HepG2 (cell line): Measurements from ENCODE around the gene TUFM. TPM values are rescaled to one million over a fixed set of nuclear protein-coding genes. Genes with fewer than 3 reads are reported as not detected.
A peak's percentile ranks its signal among the peaks of the same experiment; 100 is the strongest.

Experiments used
- AGO1 ChIP-seq: fragments of 200-400 bp; formaldehyde crosslinking; IDR thresholded peaks from 2 replicates; pipeline ENCODE4 v1.6.1; 2017; ENCODE audit warnings: mild to moderate bottlenecking, low read depth, low read length, moderate library complexity; ENCODE audit not compliant: poor library complexity, severe bottlenecking
- CEBPB ChIP-seq: IDR thresholded peaks from 2 replicates; pipeline ENCODE4 v1.6.1; 2011; ENCODE audit warnings: low read depth, low read length, improper control_type of control experiment, borderline replicate concordance
- GPN1 ChIP-seq: sonication (generic); formaldehyde crosslinking; IDR thresholded peaks from 2 replicates; pipeline ENCODE4 v1.5.1; 2020; ENCODE audit warnings: missing genetic modification reagents, borderline replicate concordance
- HNF4G ChIP-seq, 2 experiments: sonication (generic) in 1 of 2; formaldehyde crosslinking in 1 of 2; IDR thresholded peaks; 2 replicates each; pipeline versions ENCODE4 v1.4.0 to v1.6.1; 2011 to 2020; ENCODE audit warnings: borderline replicate concordance in 2 of 2, low read depth in 2 of 2, mild to moderate bottlenecking in 2 of 2, low read length in 1 of 2, missing genetic modification reagents in 1 of 2, moderate library complexity in 1 of 2
- PHF20 ChIP-seq: sonication (generic); formaldehyde crosslinking; IDR thresholded peaks from 2 replicates; pipeline ENCODE4 v1.5.0; 2020; ENCODE audit warnings: mild to moderate bottlenecking, missing genetic modification reagents
- PPARG ChIP-seq: conservative IDR thresholded peaks from 2 replicates; pipeline ENCODE4 v1.6.1; 2016; ENCODE audit warnings: missing biosample characterization, missing genetic modification reagents
- RBFOX2 ChIP-seq: fragments of 200-400 bp; formaldehyde crosslinking; IDR thresholded peaks from 2 replicates; pipeline ENCODE4 v1.6.1; 2017; ENCODE audit warnings: low read depth, mild to moderate bottlenecking, low read length
- ZIK1 ChIP-seq: sonication (generic); formaldehyde crosslinking; IDR thresholded peaks from 2 replicates; pipeline ENCODE4 v1.5.0; 2020; ENCODE audit warnings: mild to moderate bottlenecking, low read depth, missing genetic modification reagents, borderline replicate concordance
- ZNF317 ChIP-seq: sonication (generic); formaldehyde crosslinking; IDR thresholded peaks from 2 replicates; pipeline ENCODE4 v1.5.0; 2020; ENCODE audit warnings: mild to moderate bottlenecking, missing genetic modification reagents
- ZNF432 ChIP-seq: sonication (generic); formaldehyde crosslinking; IDR thresholded peaks from 2 replicates; pipeline ENCODE4 v1.5.0; 2020; ENCODE audit warnings: missing genetic modification reagents, mild to moderate bottlenecking, borderline replicate concordance
- ZNF768 ChIP-seq: sonication (generic); formaldehyde crosslinking; IDR thresholded peaks from 2 replicates; pipeline ENCODE4 v1.4.0; 2020; ENCODE audit warnings: missing genetic modification reagents
- ZNF775 ChIP-seq: sonication (generic); formaldehyde crosslinking; IDR thresholded peaks from 2 replicates; pipeline ENCODE4 v1.4.0; 2020; ENCODE audit warnings: missing genetic modification reagents, mild to moderate bottlenecking, moderate library complexity, borderline replicate concordance
- polyA plus RNA-seq, 8 experiments: library from polyadenylated mRNA; depleted of rRNA in 3 of 8; stranded (reverse) in 7 of 8; unstranded in 1 of 8; fragments of >200 nt; fragmentation: Illumina TruSeq in 4 of 8; extraction: Trizol in 4 of 8; gene quantifications; 2 replicates each; pipeline versions ENCODE4 v1.2.1 to v1.2.3, GENCODE V29; 2011 to 2016; ENCODE audit warnings: low read depth in 4 of 8, missing spikeins in 1 of 8, mixed read lengths in 1 of 8; ENCODE audit not compliant: insufficient read depth in 1 of 8
- total RNA-seq, 5 experiments: library from RNA; depleted of rRNA; stranded (reverse); fragments of >200 nt; fragmentation: Illumina TruSeq; extraction: Trizol; gene quantifications; 2 replicates each; pipeline ENCODE4 v1.2.3, GENCODE V29; 2016; ENCODE audit warnings: low read depth in 1 of 5
- TF ChIP-seq, protein P1 (sequence below): sonication (generic); formaldehyde crosslinking; IDR thresholded peaks from 2 replicates; pipeline ENCODE4 v1.4.0; 2020; ENCODE audit warnings: missing genetic modification reagents
- TF ChIP-seq, protein P2 (sequence below): IDR thresholded peaks from 2 replicates; pipeline ENCODE4 v1.6.1; 2016; ENCODE audit warnings: mild to moderate bottlenecking
- TF ChIP-seq, protein P3 (sequence below): sonication (generic); formaldehyde crosslinking; IDR thresholded peaks from 2 replicates; pipeline ENCODE4 v1.4.0; 2020; ENCODE audit warnings: mild to moderate bottlenecking, missing genetic modification reagents
- TF ChIP-seq, protein P4 (sequence below): sonication (generic); formaldehyde crosslinking; IDR thresholded peaks from 2 replicates; pipeline ENCODE4 v1.5.0; 2020; ENCODE audit warnings: mild to moderate bottlenecking, missing genetic modification reagents, borderline replicate concordance

Gene TUFM
- total and polyA plus RNA-seq, 2 of the 13 experiments (the other 11 are each of a cell fraction or from before 2014, with no cell fraction given) = 206 to 298 TPM

DNA sequence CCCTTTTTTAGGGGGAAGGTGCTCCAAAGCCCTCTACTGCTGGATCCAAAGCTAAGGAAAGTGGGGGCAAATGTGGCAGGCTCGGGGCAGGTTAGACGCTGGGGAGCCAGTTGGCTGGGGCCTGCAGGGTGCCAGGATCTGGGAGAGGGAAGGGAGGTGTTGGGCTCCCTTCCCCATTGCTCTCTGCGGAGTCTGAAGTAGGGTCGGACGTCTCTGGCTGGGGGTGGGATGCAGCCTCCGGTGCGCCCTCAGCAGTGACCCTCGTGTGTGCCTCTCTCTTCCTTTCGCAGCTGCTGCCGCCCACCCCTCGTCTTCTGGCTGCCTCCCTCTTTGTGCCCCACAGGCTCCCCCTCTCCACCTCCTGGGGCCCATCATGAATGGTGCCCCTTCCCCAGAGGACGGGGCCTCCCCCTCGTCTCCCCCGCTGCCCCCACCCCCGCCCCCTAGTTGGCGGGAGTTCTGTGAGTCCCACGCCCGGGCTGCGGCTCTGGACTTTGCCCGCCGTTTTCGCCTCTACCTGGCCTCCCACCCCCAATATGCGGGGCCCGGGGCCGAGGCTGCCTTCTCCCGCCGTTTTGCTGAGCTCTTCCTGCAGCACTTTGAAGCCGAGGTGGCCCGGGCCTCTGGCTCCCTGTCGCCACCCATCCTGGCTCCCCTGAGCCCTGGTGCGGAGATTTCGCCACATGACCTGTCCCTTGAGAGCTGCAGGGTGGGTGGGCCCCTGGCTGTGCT, 19.7 kb upstream of the TUFM start (continued):
- TF ChIP-seq, protein P1, sequence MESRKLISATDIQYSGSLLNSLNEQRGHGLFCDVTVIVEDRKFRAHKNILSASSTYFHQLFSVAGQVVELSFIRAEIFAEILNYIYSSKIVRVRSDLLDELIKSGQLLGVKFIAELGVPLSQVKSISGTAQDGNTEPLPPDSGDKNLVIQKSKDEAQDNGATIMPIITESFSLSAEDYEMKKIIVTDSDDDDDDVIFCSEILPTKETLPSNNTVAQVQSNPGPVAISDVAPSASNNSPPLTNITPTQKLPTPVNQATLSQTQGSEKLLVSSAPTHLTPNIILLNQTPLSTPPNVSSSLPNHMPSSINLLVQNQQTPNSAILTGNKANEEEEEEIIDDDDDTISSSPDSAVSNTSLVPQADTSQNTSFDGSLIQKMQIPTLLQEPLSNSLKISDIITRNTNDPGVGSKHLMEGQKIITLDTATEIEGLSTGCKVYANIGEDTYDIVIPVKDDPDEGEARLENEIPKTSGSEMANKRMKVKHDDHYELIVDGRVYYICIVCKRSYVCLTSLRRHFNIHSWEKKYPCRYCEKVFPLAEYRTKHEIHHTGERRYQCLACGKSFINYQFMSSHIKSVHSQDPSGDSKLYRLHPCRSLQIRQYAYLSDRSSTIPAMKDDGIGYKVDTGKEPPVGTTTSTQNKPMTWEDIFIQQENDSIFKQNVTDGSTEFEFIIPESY (CRISPR knock-in tag) = no peak
- TF ChIP-seq AGO1 (peak; percentile 21), PPARG (CRISPR knock-in tag) (no peak), ZNF432 (CRISPR knock-in tag) (no peak), ZIK1 (CRISPR knock-in tag) (peak; percentile 52; the same call in 1 of the 2 replicates), GPN1 (CRISPR knock-in tag) (no peak), HNF4G (IDR thresholded peaks at IDR 0.05; ENCODE audit: borderline replicate concordance, low read depth, low read length) (peak; percentile 78; the same call in 1 of the 2 replicates), HNF4G (CRISPR knock-in tag; IDR thresholded peaks at IDR 0.05; ENCODE audit: borderline replicate concordance, low read depth) (no peak), ZNF317 (CRISPR knock-in tag) (no peak), RBFOX2 (peak; percentile 76), ZNF775 (no peak), PHF20 (0 out of 2 replicates have a peak, but pooled peaks have one; percentile 40), ZNF768 (peak; percentile 31; the same call in 1 of the 2 replicates), CEBPB (no peak)
- TF ChIP-seq, protein P2, sequence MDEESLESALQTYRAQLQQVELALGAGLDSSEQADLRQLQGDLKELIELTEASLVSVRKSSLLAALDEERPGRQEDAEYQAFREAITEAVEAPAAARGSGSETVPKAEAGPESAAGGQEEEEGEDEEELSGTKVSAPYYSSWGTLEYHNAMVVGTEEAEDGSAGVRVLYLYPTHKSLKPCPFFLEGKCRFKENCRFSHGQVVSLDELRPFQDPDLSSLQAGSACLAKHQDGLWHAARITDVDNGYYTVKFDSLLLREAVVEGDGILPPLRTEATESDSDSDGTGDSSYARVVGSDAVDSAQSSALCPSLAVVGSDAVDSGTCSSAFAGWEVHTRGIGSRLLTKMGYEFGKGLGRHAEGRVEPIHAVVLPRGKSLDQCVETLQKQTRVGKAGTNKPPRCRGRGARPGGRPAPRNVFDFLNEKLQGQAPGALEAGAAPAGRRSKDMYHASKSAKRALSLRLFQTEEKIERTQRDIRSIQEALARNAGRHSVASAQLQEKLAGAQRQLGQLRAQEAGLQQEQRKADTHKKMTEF (CRISPR knock-in tag) = peak; percentile 42
- TF ChIP-seq, protein P3, sequence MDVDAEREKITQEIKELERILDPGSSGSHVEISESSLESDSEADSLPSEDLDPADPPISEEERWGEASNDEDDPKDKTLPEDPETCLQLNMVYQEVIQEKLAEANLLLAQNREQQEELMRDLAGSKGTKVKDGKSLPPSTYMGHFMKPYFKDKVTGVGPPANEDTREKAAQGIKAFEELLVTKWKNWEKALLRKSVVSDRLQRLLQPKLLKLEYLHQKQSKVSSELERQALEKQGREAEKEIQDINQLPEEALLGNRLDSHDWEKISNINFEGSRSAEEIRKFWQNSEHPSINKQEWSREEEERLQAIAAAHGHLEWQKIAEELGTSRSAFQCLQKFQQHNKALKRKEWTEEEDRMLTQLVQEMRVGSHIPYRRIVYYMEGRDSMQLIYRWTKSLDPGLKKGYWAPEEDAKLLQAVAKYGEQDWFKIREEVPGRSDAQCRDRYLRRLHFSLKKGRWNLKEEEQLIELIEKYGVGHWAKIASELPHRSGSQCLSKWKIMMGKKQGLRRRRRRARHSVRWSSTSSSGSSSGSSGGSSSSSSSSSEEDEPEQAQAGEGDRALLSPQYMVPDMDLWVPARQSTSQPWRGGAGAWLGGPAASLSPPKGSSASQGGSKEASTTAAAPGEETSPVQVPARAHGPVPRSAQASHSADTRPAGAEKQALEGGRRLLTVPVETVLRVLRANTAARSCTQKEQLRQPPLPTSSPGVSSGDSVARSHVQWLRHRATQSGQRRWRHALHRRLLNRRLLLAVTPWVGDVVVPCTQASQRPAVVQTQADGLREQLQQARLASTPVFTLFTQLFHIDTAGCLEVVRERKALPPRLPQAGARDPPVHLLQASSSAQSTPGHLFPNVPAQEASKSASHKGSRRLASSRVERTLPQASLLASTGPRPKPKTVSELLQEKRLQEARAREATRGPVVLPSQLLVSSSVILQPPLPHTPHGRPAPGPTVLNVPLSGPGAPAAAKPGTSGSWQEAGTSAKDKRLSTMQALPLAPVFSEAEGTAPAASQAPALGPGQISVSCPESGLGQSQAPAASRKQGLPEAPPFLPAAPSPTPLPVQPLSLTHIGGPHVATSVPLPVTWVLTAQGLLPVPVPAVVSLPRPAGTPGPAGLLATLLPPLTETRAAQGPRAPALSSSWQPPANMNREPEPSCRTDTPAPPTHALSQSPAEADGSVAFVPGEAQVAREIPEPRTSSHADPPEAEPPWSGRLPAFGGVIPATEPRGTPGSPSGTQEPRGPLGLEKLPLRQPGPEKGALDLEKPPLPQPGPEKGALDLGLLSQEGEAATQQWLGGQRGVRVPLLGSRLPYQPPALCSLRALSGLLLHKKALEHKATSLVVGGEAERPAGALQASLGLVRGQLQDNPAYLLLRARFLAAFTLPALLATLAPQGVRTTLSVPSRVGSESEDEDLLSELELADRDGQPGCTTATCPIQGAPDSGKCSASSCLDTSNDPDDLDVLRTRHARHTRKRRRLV (CRISPR knock-in tag) = no peak
- TF ChIP-seq, protein P4, sequence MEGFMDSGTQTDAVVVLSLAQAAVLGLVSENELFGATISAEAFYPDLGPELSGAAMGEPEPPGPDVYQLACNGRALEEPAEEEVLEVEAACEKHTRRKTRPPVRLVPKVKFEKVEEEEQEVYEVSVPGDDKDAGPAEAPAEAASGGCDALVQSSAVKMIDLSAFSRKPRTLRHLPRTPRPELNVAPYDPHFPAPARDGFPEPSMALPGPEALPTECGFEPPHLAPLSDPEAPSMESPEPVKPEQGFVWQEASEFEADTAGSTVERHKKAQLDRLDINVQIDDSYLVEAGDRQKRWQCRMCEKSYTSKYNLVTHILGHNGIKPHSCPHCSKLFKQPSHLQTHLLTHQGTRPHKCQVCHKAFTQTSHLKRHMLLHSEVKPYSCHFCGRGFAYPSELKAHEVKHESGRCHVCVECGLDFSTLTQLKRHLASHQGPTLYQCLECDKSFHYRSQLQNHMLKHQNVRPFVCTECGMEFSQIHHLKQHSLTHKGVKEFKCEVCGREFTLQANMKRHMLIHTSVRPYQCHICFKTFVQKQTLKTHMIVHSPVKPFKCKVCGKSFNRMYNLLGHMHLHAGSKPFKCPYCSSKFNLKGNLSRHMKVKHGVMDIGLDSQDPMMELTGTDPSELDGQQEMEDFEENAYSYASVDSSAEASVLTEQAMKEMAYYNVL = no peak
